ENCODE data around the gene AEBP2. TPM values are rescaled to one million over a fixed set of nuclear protein-coding genes. Genes with fewer than 3 reads are reported as not detected.
A peak's percentile ranks its signal among the peaks of the same experiment; 100 is the strongest.

Gene AEBP2
- total RNA-seq, 1 donor from 2014 or later, result 21.0 TPM

GRCh38 chr12:19451196-19451595, 11.9 kb downstream of the AEBP2 start:
- TF ChIP-seq CTCF (IDR thresholded peaks at IDR 0.05; ENCODE audit: partially characterized antibody, unreplicated experiment), result no peak
- H3K4me1 Mint-ChIP-seq (ENCODE audit: low read depth, unreplicated experiment), result peaks cover 9% of the 10 kb centered on the region

DNA sequence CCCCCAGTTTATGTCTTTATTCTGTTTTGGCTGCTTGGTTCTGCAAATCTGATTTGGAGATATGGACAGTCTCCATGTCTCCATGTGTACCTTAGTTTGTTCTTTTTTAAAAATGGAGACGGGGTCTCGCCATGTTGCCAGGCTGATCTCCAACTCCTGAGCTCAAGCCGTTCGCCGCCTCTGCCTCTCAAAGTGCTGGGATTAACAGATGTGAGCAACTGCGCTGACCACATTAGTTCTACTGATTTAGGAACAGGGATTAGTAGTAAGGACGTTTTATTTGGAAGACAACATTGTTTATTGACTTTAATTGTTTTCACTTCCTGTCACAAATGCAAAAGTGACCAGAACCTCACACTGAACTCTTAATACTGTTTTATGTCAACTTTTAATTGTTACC, 14.7 kb downstream of the AEBP2 start:
- Mint-ChIP-seq H3K27me3 (ENCODE audit: unreplicated experiment) (peaks cover 2% of the 10 kb centered on the region), H3K9me3 (ENCODE audit: unreplicated experiment) (no peaks in the 10 kb centered on the region), H3K4me3 (ENCODE audit: unreplicated experiment) (no peak overlapping the region), H3K36me3 (ENCODE audit: unreplicated experiment) (no peaks in the 10 kb centered on the region), H3K27ac (ENCODE audit: unreplicated experiment) (no peak overlapping the region), H3K4me1 (ENCODE audit: low read depth, unreplicated experiment) (peaks cover 16% of the 10 kb centered on the region)
- DNase-seq, result no peak
- no peak for TF ChIP-seq CTCF (IDR thresholded peaks at IDR 0.05; ENCODE audit: partially characterized antibody, unreplicated experiment)

More at GRCh38 chr12:19451196-19451595, 11.9 kb downstream of the AEBP2 start:
- H3K36me3 Mint-ChIP-seq (ENCODE audit: unreplicated experiment), result no peaks in the 10 kb centered on the region
- H3K4me3 Mint-ChIP-seq (ENCODE audit: unreplicated experiment), result no peak overlapping the region
- H3K9me3 Mint-ChIP-seq (ENCODE audit: unreplicated experiment), result no peaks in the 10 kb centered on the region
- H3K27me3 Mint-ChIP-seq (ENCODE audit: unreplicated experiment), result no peaks in the 10 kb centered on the region
- DNase-seq, result no peak
- H3K27ac Mint-ChIP-seq (ENCODE audit: unreplicated experiment), result peak overlapping the region; percentile 15

DNA sequence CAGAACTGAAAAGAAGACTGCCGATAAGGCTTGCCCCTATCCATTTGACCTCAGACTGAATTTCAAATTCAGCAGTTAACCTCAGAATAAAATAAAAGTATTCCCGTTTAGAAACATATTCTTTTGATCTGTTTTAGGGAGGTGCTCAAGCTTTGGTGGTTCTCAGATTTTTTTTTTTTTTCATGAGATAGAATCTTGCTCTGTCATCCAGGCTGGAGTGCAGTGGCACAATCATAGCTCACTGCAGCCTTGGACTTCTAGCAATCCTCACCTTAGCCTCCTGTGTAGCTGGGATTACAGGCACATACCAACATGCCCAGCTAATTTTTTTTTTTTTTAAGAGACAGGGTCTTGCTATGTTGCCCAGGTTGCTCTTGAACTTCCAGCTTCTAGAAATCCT, 15.5 kb downstream of the AEBP2 start:
- Mint-ChIP-seq H3K4me3 (ENCODE audit: unreplicated experiment) (no peak overlapping the region), H3K36me3 (ENCODE audit: unreplicated experiment) (no peaks in the 10 kb centered on the region), H3K27me3 (ENCODE audit: unreplicated experiment) (peaks cover 2% of the 10 kb centered on the region), H3K4me1 (ENCODE audit: low read depth, unreplicated experiment) (peaks cover 12% of the 10 kb centered on the region), H3K27ac (ENCODE audit: unreplicated experiment) (no peak overlapping the region), H3K9me3 (ENCODE audit: unreplicated experiment) (no peaks in the 10 kb centered on the region)
- no peak for TF ChIP-seq CTCF (IDR thresholded peaks at IDR 0.05; ENCODE audit: partially characterized antibody, unreplicated experiment)
- DNase-seq, result no peak

DNA sequence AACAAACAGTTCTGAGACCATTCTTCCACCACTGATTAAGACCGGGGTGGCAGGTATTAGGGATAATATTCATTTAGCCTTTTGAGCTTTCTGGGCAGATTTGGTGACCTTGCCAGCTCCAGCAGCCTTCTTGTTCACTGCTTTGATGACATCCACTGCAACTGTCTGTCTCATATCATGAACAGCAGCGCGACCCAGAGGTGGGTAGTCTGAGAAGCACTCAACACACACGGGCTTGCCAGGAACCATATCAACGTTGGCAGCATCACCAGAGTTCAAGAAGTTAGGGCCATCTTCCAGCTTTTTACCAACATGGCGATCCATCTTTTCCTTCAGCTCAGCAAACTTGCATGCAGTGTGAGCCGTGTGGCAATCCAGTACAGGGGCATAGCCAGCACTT, 16.9 kb downstream of the AEBP2 start:
- peaks cover 9% of the 10 kb centered on the region for H3K4me1 Mint-ChIP-seq (ENCODE audit: low read depth, unreplicated experiment)
- H3K9me3 Mint-ChIP-seq (ENCODE audit: unreplicated experiment), result no peaks in the 10 kb centered on the region
- H3K36me3 Mint-ChIP-seq (ENCODE audit: unreplicated experiment), result no peaks in the 10 kb centered on the region
- no peak for DNase-seq
- H3K4me3 Mint-ChIP-seq (ENCODE audit: unreplicated experiment), result no peak overlapping the region
- no peak overlapping the region for H3K27ac Mint-ChIP-seq (ENCODE audit: unreplicated experiment)
- TF ChIP-seq CTCF (IDR thresholded peaks at IDR 0.05; ENCODE audit: partially characterized antibody, unreplicated experiment), result no peak
- peaks cover 2% of the 10 kb centered on the region for H3K27me3 Mint-ChIP-seq (ENCODE audit: unreplicated experiment)

GRCh38 chr12:19457561-19457960, 18.3 kb downstream of the AEBP2 start:
- Mint-ChIP-seq H3K27me3 (ENCODE audit: unreplicated experiment) (peaks cover 2% of the 10 kb centered on the region), H3K27ac (ENCODE audit: unreplicated experiment) (no peak overlapping the region), H3K4me3 (ENCODE audit: unreplicated experiment) (no peak overlapping the region), H3K9me3 (ENCODE audit: unreplicated experiment) (no peaks in the 10 kb centered on the region), H3K4me1 (ENCODE audit: low read depth, unreplicated experiment) (peaks cover 12% of the 10 kb centered on the region), H3K36me3 (ENCODE audit: unreplicated experiment) (no peaks in the 10 kb centered on the region)
- TF ChIP-seq CTCF (IDR thresholded peaks at IDR 0.05; ENCODE audit: partially characterized antibody, unreplicated experiment), result no peak
- no peak for DNase-seq

Measured in glutamatergic neuron (in vitro differentiated cells).